GM19240 (cell line): ENCODE measurements around the gene NRCAM.

Experiments
- DNase-seq: peaks from one replicate; pipeline ENCODE4 v3.0.0; 2011; ENCODE audit warnings: low spot score; ENCODE audit not compliant: insufficient read length

The NRCAM gene

GRCh38 chr7:108459922-108460551, 3.8 kb upstream of the NRCAM start:
- no peak for DNase-seq

DNA sequence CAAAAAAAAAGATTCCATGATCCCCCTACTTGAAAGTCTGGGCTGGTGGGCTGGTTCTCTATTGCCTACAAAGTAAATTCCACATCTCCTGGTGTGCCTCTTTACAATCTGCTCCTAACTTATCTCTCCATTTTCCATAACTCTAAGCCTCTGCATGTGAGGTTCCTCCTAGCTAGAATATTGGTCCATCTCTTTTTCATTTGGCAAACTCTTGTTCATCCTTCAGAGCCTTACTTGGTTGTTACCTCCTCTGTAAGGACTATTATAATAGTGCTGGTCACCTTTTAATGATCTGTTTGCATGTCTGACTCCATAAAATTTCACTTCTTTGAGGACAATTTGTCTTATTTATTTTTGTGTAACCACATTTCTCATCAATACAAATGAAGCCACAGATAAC, 1.6 kb upstream of the NRCAM start:
- DNase-seq: no peak

DNA sequence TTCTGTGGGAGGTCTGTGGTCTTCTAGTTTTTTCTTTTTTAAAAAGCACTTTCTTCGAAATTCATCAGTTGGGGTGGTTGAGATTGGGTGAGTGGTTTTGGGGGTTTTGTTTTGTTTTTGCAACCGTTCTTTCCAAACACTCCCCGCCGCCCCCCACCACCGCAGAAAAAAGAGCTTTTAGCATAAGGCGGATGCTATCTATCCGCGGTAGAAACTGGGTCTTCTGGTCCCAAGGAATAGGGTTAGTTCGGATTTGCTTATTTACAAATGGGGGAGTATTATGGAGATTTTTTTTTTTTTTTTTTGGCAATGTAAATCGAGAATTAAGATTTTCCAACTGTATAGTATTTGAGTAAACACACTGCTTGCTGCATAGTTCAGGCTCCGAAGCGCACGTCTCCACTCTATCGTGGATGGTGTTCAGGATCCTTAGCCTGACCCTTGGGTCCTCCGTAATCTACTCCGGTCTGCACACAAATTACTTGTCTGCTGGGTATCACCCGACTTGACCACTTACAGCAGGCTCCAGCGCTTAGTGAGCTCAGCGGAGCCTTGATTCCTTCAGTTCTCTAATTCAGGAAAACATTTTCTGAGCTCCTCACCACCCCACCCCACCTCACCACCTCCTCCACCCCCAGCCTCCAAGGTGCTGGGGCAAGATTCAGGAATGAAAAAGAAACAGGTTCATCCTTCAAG, 757 bp upstream of the NRCAM start:
- no peak for DNase-seq

DNA sequence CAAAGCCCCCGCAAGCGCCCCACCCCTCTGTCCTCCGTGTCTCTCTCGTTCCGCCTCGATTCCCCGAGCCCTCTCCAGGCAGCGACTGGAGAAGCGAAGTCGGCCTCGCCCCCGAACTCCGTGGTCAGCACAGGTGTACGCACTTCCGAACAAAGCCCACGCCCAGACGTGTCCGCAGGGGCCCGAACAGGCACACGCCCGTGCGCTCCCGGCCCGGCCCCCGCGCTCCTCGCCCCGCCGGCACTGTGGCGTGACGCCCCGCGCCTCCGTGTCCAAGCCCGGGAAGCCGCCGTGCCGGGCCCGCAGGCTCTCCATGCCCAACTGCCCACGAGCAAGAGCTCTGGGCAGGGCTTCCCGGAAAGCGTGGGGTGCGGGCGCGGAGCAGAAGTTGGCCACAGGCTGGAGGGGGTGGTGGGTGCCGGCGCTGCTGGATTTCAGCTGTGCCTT, 662 bp downstream of the NRCAM start:
- DNase-seq: no peak

DNA sequence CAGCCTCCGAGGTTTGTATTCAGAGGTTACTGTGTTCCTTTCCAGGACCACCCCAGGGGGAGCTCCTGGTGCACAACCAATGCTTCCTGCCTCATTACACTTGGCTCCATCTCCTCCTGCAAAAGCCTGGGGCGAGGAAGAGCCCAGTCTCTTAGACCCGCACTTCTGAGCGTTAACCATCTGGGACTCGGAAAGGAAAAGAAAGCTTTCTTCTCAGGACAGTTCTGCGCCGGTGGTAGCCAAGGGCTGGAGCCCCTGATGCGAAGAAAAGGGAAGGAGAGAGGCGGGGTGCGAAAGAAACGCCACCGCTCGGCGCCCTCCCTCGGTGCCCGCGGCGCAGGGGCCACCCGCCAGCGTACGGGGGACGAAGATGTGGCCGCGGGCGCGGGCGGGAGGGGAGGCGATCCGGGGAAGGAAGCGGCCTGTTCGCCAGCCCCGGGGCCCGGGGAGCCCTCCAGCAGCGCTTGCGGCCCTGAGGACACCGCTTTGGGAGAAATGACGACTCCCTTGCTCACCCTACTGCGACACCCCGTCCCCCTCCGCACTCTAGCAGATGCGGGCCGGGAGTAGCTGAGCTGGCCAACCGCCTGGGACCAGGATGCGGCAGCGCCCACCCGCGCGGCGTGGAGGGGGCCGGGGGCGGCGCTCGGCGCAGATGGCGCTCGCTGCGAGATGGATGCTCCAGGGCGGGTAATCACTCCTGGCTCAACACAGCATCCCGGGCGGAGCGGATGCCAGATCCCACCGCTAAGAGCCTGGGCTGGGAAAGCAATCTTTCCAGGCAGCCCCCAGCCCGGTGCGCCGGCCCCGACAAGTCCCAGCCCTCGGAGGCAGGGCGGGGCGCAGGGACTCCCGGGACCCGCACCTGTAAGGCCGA, 1.3 kb downstream of the NRCAM start:
- no peak for DNase-seq

GRCh38 chr7:108454317-108454673, 1.9 kb downstream of the NRCAM start:
- no peak for DNase-seq

DNA sequence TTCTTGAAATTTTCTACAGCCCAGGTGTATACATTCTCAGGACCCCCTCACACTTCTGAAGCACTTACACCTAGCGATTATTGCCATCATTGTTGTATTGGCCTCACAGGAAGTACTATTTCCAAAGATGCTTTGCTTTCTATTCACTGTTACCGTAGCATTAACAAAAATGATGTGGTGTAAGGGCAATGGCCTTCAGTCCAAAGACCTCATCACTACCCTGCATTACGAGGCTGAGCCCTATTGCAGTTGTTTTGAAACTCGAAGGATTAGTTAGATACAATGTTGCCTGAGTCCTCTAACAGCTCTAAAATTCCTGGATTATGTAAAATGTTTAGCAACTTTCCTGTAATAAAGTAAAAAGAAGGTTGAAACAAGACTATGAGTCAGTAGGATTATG, 2.9 kb downstream of the NRCAM start:
- no peak for DNase-seq

DNA sequence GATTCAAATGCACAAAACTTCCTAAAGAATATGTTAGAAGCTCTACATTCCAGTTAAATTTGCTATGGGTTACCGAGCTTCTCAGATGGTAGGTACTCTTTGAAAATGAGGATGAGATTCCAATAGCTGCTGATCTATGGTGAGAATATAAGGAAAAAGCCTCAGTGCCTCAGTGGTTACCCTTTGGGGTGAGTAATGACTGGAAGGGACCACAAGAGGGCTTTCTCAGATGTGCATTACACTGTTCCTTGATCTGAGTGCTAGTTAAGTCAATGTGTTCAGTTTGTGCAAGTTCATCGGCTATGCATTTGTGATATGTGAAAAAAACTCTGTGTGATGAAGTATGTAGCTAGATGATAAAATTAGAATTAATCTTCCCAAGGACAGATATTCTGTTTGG, 3.5 kb downstream of the NRCAM start:
- DNase-seq: no peak

GRCh38 chr7:108451296-108451848, 4.9 kb downstream of the NRCAM start:
- DNase-seq: no peak

DNA sequence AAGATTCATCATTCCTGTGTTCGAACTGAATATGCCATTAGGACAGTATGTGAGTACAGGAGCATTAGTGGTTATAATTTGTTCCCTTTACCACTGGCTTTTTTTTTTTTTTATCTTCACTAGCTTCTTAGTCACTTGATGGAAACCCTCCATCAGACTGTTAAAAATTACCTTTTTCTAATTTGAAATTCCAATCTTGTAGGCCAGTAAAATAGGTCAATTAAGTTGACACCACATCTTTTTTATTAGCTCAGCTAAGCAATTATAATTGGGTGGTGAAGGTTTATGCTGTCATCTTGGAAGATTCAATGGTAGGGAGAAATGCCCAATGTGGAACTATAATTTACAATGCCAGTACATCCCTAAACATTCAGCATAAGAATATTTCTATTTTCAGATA, 6.1 kb downstream of the NRCAM start:
- DNase-seq: no peak

DNA sequence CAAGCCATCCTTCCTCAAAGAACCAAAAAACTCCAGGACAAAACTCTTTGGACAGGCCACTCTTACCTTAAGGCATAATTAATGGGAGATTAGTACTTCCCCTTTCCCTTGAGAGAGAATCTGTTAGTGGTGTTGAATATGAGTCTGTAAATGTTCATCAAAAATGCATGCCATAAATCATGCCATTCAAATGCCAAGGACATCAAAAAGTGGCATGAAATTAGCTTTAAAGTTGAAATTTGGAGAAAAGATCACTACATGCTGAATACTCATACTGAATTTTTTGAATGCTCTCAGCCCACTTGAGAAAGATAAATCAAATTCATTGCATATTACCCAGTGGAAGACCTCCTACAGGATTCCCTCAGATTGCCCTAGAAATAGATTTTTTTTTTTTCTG, 6.7 kb downstream of the NRCAM start:
- no peak for DNase-seq

DNA sequence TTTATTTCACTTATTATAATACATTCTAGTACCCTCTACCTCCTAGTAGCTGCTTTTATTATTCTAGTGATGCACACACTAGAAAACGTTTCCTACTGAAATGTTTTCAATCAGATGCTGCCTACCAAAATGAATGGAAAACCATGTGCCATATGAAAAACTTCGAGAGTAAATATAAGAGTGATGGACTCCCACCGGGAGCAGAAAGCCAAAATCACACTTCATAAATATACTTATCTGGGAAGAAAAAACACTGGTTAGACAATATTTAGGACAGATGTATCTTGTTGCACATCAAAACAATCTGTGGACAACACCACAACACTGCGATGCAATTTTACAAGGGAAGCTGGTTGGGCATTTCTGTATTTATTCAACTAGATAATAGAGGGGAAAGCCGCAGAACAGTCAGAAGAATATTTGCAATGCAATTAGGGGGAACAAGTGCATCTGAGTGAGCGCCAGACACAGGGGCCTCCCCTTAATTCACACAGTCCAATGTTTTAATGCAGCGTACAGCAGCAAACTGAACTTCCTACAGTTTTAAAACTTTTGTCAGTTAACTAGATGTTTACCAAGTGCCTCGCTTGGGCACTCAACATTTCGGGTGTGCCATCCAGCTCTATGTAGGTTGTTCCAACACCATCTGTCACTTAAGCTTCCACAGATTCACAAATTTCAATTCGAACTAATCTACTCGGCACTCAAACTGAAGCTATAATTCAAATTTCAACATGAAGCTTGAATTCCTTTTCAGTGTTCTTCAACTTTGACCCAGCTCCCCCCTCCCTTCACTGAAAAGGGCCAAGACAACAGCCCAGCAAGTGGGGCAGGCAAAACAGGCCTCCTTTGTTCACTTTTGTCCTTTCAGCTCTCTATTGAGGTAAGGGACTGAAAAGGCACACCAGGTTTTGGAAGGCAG, 7.4 kb downstream of the NRCAM start:
- DNase-seq: no peak

- no peak for DNase-seq
Observed at GRCh38 chr7:108442039-108442568, 14.1 kb downstream of the NRCAM start.

- DNase-seq: no peak
Observed at GRCh38 chr7:108441392-108441955, 14.8 kb downstream of the NRCAM start.

DNA sequence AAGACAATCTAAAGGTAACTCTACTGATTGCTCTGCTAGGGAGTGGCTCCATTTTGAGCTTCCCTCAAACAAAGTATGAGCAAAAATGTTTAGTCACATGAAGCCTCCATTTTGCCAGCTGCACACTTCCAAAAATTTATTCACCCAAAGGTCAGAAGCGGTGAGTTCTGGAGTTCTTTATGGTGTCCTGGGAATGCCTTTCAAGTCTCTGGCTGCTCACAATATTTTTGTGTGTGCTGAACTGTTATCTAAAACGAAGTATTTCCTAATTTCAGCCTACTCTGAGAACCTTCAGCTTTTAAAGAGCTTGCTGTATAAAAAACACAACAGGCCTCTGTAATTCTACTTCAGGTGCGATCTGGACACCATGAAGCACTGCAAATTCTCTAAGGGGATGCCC, 15.6 kb downstream of the NRCAM start:
- no peak for DNase-seq

DNA sequence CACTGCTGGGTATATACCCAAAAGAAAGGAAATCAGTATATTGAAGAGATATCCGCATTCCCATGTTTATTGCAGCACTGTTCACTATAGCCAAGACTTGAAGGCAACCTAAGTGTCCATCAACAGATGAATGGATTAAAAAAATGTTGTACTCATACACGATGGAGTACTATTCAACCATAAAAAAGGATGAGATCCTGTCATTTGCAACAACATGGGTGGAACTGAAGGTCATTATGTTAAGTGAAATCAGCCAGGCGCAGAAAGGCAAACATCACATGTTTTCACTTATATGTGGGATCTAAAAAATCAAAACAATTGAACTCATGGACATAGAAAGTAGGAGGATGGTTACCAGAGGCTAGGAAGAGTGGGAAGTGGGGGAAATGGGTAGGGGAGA, 19.3 kb downstream of the NRCAM start:
- DNase-seq: no peak

- DNase-seq: no peak
Observed at GRCh38 chr7:108434010-108434409, 22.2 kb downstream of the NRCAM start.

DNA sequence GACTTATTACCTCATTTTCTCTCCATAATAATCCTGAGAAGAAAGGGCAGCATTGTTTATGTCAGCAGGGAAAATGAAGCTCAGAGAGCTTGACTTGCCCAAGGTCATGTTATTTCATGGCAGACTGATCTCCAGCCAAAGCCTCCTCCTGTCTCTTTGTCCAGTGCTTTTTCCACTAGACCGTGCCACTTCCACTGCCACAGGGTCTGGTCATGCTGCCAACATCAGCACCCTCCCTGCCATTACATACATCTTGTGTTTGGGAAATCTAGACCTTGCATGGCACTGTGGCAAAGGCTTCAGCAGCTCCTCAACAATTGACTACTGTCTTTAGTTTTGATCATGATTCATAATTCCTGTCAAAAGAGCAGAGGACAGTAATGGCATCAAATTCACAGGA, 25.1 kb downstream of the NRCAM start:
- DNase-seq: no peak

GRCh38 chr7:108430664-108431063, 25.6 kb downstream of the NRCAM start:
- DNase-seq: no peak

DNA sequence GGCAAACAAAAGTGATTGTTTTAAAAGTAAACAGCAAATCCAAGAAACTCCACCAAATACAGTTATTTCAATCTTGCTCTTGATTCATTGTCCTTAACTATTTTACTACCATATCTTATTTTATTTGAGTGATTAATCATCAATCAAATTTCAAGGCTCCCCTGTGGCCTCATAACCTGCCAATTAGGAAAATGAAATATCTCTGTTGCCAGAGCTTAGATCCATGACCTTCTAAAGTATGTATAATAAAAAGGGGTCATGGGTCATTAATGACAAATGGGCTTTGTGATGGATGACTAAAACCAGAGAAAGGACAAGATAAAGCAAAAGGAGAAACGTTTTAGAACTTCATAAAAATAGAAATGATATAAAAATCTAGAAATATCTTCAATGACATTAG, 28.5 kb downstream of the NRCAM start:
- no peak for DNase-seq
